IPS-15b (cell line): Measurements from ENCODE around the gene SEC16B.

Experiments
- H3K27me3 ChIP-seq: one replicate; pipeline ENCODE4 v1.6.1; 2013; ENCODE audit warnings: low read length; ENCODE audit not compliant: control insufficient read depth, insufficient read depth
- H3K36me3 ChIP-seq: one replicate; pipeline ENCODE4 v1.6.1; 2013; ENCODE audit warnings: low read length; ENCODE audit not compliant: control insufficient read depth, insufficient read depth
- H3K4me1 ChIP-seq: one replicate; pipeline ENCODE4 v1.6.1; 2013; ENCODE audit warnings: mild to moderate bottlenecking, low read length; ENCODE audit not compliant: control insufficient read depth, insufficient read depth
- H3K4me3 ChIP-seq: one replicate; pipeline ENCODE4 v1.5.1; 2013; ENCODE audit warnings: low read depth, low read length
- H3K9ac ChIP-seq: one replicate; pipeline ENCODE4 v1.6.1; 2013; ENCODE audit warnings: low read depth, mild to moderate bottlenecking, low read length
- H3K9me3 ChIP-seq: one replicate; pipeline ENCODE4 v1.6.1; 2013; ENCODE audit warnings: mild to moderate bottlenecking, low read length; ENCODE audit not compliant: control insufficient read depth, insufficient read depth

The SEC16B gene

GRCh38 chr1:177937174-177937770, 32.6 kb downstream of the SEC16B start:
- Histone ChIP-seq H3K4me3 (no peak overlapping the region), H3K27me3 (no peaks in the 10 kb centered on the region), H3K9ac (no peak overlapping the region), H3K9me3 (no peaks in the 10 kb centered on the region), H3K4me1 (no peaks in the 10 kb centered on the region), H3K36me3 (no peaks in the 10 kb centered on the region)

GRCh38 chr1:177935638-177936415, 34.0 kb downstream of the SEC16B start:
- Histone ChIP-seq H3K4me1 (no peaks in the 10 kb centered on the region), H3K27me3 (no peaks in the 10 kb centered on the region), H3K36me3 (no peaks in the 10 kb centered on the region), H3K4me3 (no peak overlapping the region), H3K9ac (no peak overlapping the region), H3K9me3 (no peaks in the 10 kb centered on the region)

DNA sequence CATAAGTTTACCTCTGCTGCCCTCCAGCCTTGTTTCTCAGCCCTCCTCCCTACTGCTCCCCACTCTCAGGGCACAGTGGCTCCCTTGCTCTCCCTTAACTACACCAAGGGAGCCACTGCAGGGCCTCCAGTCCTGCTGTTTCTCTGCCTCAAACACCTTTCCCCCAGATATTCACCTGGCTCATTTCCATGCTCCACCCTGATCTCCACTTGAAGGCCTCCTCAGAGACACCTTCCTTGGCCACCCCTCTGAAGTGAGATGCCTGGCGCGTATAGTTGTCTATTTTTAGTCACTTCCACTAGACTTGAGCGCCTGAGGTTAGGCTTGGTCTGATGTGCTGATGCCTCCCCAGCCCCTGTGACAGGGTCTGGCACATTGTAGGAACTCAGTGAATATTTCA, 34.9 kb downstream of the SEC16B start:
- Histone ChIP-seq H3K4me3 (no peak overlapping the region), H3K9me3 (no peaks in the 10 kb centered on the region), H3K9ac (no peak overlapping the region), H3K36me3 (no peaks in the 10 kb centered on the region), H3K4me1 (no peaks in the 10 kb centered on the region), H3K27me3 (no peaks in the 10 kb centered on the region)

DNA sequence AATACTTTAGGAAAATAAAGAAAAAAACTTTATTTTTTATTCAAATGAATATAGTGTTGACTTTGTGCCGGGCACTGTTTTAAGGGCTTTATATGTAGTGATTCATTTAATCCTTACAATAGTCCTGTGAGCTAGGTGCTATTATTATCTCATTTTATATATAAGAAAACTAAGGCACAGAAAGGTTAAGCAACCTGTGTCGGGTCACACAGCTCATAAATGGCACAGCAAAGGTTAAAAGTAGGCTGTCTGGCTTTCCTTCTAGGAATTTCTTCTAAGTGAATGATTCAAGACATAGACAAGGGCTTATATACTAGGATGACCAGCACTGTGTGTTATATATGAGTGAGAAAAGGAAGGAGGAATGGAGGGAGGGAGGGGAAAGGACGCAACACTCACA, 35.4 kb downstream of the SEC16B start:
- H3K9ac ChIP-seq: no peak overlapping the region
- no peak overlapping the region for H3K4me3 ChIP-seq
- H3K27me3 ChIP-seq: no peaks in the 10 kb centered on the region
- H3K4me1 ChIP-seq: no peaks in the 10 kb centered on the region
- H3K9me3 ChIP-seq: no peaks in the 10 kb centered on the region
- H3K36me3 ChIP-seq: no peaks in the 10 kb centered on the region

- Histone ChIP-seq H3K4me3 (no peak overlapping the region), H3K27me3 (no peaks in the 10 kb centered on the region), H3K4me1 (peaks cover 2% of the 10 kb centered on the region), H3K9me3 (no peaks in the 10 kb centered on the region), H3K9ac (no peak overlapping the region), H3K36me3 (no peaks in the 10 kb centered on the region)
Measured at GRCh38 chr1:177933881-177934280, 36.0 kb downstream of the SEC16B start.

DNA sequence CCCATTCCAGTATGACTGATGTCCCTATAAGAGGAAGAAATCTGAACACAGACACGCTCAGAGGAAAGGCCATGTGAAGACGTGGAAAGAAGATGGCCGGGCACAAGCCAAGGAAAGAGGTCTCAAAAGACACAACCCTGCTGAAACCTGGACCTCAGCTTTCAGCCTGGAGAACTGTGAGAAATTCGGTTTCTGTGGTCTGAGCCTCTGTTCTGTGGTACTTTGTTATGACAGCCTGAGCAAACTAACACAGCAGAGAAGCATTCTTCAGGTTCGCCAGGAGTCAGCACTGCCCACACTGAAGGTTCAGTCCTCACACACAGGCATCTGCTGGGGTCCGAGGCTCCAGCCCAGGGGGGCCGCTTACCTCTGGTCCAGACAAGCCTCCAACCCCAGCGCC, 37.7 kb downstream of the SEC16B start:
- Histone ChIP-seq H3K36me3 (no peaks in the 10 kb centered on the region), H3K9me3 (no peaks in the 10 kb centered on the region), H3K27me3 (no peaks in the 10 kb centered on the region), H3K4me3 (no peak overlapping the region), H3K9ac (no peak overlapping the region), H3K4me1 (peaks cover 2% of the 10 kb centered on the region)

- Histone ChIP-seq H3K27me3 (no peaks in the 10 kb centered on the region), H3K36me3 (no peaks in the 10 kb centered on the region), H3K9me3 (no peaks in the 10 kb centered on the region), H3K4me3 (no peak overlapping the region), H3K9ac (no peak overlapping the region), H3K4me1 (peaks cover 2% of the 10 kb centered on the region)
Measured at GRCh38 chr1:177928952-177929351, 40.9 kb downstream of the SEC16B start.

GRCh38 chr1:177928194-177928593, 41.7 kb downstream of the SEC16B start:
- H3K9ac ChIP-seq: no peak overlapping the region
- peaks cover 2% of the 10 kb centered on the region for H3K4me1 ChIP-seq
- no peak overlapping the region for H3K4me3 ChIP-seq
- H3K36me3 ChIP-seq: no peaks in the 10 kb centered on the region
- no peaks in the 10 kb centered on the region for H3K9me3 ChIP-seq
- H3K27me3 ChIP-seq: no peaks in the 10 kb centered on the region

DNA sequence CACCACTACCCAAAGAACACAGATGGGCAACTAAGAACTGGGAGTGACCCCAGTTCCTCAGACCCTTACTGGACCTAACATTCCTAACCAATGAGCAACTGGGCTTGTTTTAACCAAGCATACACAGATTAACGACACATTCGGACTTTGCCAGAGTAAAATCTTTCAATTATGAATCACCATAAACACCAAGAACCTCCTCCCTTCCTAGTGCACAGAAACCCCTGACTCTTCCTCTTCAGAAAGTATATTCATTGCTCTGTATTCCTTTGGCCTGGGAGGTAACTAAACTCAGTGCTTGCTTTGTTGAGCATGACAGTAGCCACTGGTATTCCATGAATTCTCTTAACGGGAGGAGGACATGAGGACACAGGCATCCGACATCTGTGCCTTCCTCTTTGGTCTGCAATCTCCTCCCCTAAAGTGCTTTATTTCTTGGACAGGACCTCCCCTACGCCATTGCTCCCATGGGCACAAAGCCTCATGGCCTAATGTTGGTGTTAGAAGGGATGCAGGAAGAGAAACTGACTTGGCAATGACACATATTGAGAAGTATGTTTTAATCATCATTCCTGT, 42.7 kb downstream of the SEC16B start:
- H3K4me3 ChIP-seq: no peak overlapping the region
- no peaks in the 10 kb centered on the region for H3K36me3 ChIP-seq
- no peaks in the 10 kb centered on the region for H3K27me3 ChIP-seq
- H3K9ac ChIP-seq: no peak overlapping the region
- H3K9me3 ChIP-seq: no peaks in the 10 kb centered on the region
- peaks cover 2% of the 10 kb centered on the region for H3K4me1 ChIP-seq

DNA sequence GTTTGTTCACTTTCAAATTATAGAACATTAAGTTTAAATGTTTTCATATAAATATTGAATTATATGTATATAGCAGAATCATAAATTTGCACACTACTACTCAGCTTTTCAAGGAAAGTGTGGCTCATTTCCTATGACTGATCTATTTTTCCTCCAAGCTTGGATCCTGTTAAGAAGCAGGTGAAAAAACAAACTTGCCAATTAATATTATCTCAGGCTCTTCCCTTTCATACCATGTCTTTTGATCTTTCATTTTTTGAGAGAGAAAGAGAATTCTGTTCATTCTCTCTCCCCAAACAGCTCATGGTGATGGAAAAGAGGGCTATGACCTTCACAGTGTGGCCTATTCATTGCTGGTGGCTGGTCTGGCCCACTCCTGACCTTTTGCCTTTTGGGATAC, 43.7 kb downstream of the SEC16B start:
- Histone ChIP-seq H3K4me1 (peaks cover 2% of the 10 kb centered on the region), H3K4me3 (no peak overlapping the region), H3K9me3 (no peaks in the 10 kb centered on the region), H3K9ac (no peak overlapping the region), H3K36me3 (no peaks in the 10 kb centered on the region), H3K27me3 (no peaks in the 10 kb centered on the region)

DNA sequence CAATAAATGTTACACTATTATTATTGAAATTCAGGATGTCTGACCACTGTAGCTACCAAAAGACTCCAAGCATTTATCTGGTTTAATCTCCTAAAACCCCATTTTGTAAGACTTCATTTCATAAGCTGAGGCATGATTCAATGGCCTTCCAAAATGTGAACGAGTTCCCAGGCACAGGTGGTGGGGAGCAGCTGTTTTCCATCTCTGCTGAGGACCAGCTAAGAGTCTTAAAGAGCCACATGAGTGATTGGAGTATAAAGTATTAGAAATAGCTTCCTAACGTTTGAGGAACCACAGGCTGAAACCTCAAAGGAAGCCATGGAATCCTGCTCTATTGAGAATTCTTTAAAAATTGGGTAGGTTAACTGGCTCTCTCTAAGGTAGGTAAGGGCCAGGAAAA, 44.9 kb downstream of the SEC16B start:
- no peaks in the 10 kb centered on the region for H3K9me3 ChIP-seq
- H3K4me3 ChIP-seq: no peak overlapping the region
- H3K9ac ChIP-seq: no peak overlapping the region
- no peaks in the 10 kb centered on the region for H3K36me3 ChIP-seq
- no peaks in the 10 kb centered on the region for H3K27me3 ChIP-seq
- H3K4me1 ChIP-seq: peaks cover 2% of the 10 kb centered on the region

- H3K4me1 ChIP-seq: no peaks in the 10 kb centered on the region
- H3K4me3 ChIP-seq: no peak overlapping the region
- no peaks in the 10 kb centered on the region for H3K9me3 ChIP-seq
- H3K9ac ChIP-seq: no peak overlapping the region
- H3K27me3 ChIP-seq: no peaks in the 10 kb centered on the region
- H3K36me3 ChIP-seq: no peaks in the 10 kb centered on the region
Measured at GRCh38 chr1:177923441-177923840, 46.4 kb downstream of the SEC16B start.
